GM19468 (cell line): ENCODE data around the gene GSTM2.

ENCODE experiments used
- ATAC-seq: cut with Tn5 transposase; IDR thresholded peaks from one replicate; pipeline ENCODE4 v1.9.1; 2021; ENCODE audit warnings: mild to moderate bottlenecking, moderate library complexity, moderate number of reproducible peaks; ENCODE audit not compliant: unreplicated experiment; ENCODE audit errors: extremely low read depth

Gene GSTM2

GRCh38 chr1:109629372-109630030 is 38.4 kb upstream of the GSTM2 start:
- no peak for ATAC-seq

- ATAC-seq: no peak
These were observed 37.6 kb upstream of the GSTM2 start for GRCh38 chr1:109630081-109630897.

GRCh38 chr1:109630898-109631512 is 36.9 kb upstream of the GSTM2 start:
- no peak for ATAC-seq

DNA sequence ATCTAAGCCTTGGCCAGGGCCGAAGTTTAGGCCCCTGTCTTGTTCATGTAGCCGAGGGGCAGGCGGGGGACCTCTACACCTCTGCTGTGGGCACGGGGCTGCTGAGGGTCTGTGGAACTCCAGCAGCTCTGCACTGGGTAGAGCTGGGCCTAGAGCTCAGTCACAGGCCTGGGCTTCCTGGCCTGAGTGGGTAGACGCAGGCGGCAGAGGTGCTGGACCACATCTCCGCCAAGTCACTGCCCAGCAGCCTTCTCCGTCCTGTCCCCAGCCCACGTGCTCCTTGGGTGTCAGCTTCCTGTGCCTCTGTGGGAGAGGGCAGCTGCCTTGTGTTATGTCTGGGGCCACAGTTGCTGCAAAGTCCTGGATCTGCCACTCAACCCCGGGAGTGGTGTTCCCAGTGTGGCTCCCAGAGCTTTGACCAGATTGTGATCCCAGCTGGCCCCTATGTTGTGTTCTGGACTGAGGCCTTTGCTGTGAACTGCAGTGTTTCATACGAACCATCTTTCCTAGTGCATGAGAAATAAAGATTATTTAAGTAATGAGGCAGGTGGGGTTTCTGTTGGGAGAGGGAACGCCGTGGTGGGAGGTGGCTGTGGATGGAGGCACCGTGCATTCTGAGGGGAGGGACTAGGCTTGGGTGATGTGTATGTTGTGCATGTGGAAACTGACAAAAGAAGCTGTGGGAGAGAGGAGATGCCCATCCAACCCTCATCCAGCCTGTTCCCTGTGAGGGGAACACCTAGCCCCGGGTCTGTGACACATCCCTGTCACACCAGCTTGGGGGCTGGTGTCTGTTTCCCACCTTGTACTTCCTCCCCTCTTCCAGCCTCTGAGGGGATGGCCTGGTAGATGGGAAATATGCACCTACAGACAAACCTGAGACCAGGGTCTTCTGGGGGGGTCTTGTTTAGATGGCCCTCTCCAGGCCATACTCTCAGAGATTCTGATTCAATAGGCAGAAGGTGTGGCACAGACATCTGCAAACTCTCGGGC is 36.0 kb upstream of the GSTM2 start:
- ATAC-seq: no peak

GRCh38 chr1:109632671-109633346 is 35.0 kb upstream of the GSTM2 start:
- no peak for ATAC-seq

GRCh38 chr1:109634292-109634691 is 33.6 kb upstream of the GSTM2 start:
- ATAC-seq: no peak

DNA sequence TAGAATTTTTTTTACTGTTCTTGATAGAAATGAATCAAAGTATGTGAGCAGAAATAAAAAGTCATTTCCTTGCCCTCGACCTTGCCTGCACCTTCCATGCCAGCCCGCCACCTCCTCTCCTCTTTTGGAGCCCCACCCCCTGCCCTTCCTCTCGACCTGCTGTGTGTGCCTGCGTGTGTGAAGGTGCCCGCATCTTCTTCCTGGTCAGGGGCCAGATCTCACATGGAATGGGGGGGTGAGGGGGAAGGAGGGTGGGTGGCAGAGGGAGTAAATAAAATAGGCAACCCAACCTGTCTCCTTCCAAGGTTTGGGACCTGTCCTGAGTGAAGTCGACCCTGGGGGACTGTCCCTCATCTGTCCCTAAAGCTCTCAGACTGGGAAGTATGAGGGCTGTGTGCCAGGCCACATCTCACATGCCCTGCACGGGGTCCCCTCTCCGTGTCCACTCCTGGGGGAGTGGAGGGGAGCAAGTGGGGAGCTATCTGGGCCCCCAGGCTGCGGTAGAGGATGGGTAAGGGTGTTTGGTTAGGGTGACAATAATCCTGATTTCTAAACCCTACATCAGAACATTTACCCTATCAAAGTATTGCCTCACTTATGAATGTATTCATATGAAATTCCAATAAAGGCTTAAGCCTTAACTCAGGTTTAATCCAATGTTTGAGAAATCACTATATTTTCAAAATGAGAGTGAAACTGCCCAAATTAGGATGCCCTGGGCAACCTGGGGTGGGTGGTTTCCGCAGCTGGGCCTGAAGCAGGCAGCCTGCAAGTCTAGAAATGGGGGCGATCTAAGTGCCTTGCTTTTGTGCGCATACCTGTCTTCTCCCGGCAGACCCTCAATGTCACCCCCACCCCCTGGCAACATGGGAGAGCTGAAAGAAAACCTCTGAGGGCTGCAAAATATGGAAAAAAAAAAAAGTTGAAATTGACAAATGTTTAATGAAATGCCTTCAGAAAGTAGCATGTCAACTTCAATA is 32.8 kb upstream of the GSTM2 start:
- no peak for ATAC-seq

DNA sequence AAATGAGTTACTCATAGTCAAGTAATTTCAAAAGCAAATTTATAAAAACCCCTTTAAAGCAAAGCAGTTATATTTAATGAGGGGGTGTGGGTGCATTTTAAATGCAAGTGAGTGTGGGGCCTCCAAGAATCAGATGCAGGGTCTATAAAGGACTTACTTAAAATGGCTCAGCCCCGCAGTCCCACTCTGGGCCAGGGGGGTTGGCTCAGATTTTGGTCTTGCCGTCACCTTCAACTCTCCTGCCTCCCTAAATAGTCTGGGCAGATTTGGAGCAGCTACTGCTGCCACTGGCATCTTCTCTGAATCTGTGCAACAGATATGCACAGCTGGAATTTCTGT is 32.0 kb upstream of the GSTM2 start:
- no peak for ATAC-seq

GRCh38 chr1:109636201-109636952 is 31.5 kb upstream of the GSTM2 start:
- ATAC-seq: no peak

DNA sequence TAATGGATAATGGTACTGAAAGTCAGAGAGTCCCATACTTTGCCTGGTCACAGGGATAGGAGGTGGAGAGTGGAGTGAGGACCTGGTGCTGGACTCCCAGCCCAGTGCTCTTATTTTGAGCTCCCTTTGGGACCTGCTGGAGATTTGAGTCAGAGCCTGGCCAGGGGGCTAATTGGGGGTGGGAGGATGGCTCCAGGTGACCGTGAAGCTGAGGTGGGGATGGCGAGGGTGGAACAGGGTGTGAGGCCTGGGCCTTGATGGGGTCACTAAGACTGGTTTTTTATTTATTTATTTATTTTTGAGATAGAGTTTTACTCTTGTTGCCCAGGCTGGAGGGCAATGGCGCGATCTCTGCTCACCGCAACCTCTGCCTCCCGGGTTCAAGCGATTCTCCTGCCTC is 30.4 kb upstream of the GSTM2 start:
- no peak for ATAC-seq

GRCh38 chr1:109639063-109639840 is 28.6 kb upstream of the GSTM2 start:
- ATAC-seq: no peak

DNA sequence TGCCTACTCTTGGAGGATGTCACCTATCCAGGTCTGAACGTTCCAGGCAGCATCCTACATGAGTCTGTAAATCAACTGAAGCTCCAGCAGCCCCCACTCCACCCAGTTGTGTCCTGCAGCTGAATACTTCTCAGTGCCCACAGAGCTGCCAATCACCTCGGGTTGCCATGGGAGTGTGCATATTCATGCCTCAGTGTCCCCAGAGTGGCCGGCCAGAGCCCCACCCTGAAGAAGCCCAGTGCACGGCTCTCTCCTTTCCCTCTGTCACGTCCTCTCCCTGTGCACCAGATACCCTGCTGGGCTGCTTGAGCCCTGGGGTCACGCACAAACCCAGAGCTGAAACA is 28.0 kb upstream of the GSTM2 start:
- ATAC-seq: no peak

DNA sequence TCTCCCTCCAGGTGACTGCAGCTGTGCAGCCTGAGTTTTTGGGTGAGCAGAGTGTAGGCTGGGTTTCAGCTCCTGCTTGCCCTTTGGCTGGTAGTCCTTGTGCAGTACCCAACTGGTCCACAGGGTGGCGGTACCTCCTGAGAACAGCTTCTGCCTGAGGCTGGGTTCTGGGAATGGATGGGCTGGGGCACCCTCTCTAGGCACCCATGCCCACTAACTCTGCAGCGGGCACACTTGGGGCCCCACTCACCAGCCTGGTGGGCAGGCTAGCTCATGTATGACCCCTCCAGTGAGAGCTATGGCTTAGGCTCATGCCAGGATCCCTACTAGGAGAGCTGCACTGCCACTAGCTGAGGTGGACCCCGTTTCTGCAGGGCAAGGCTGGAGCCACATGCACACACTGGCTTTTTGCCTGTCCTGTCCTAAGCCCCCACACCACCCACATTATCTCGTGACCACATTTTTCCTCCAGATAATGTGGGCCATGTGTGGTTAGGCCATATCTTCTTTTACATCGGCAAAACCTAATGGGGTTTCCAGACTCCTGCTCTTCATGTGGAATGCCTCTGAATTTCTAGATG is 27.5 kb upstream of the GSTM2 start:
- no peak for ATAC-seq

GRCh38 chr1:109641078-109641740 is 26.6 kb upstream of the GSTM2 start:
- ATAC-seq: no peak

DNA sequence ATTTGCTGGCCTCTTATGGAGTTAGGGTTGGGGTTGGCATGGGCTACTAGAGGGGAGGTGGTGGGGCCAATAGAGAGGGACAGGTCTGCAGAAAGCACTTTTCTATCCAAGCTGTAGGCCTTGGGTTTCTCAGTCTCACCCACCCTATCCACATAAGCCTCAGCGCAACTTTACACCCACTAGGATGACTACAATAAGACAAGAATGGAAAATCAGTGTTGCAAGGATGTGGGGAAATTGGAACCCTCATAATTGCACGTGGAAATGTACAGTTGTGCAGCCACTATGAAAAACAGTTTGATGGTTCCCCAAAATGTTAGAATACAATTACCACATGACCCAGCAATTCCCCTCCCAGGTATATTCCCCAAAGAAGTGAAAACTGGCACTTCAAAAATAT is 26.0 kb upstream of the GSTM2 start:
- no peak for ATAC-seq

DNA sequence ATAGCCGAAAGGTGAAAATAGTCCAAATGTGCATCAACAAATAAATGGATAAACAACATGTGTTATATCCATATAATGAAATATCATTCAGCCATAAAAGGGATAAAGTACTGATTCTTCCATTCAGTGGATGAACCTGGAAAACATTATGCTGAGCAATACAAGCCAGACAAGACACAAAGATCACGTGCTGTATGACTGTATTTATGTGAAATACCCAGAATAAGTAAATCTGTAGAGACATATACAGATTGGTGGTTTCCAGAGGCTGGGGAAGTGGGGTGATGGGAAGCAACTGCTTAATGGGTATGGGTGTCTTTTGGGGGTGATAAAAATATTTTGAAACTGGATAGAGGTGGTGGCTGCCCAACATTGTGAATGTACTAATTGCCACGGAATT is 25.2 kb upstream of the GSTM2 start:
- ATAC-seq: no peak
